Hypothalamus (tissue), 51 donors: Measurements from ENCODE around the gene ZFAND3.
"Not testable (repeated sequence)": the region's sequence is repeated elsewhere in the genome, so short reads cannot be mapped to it uniquely, and the experiment has no call there.

Experiments
- DNase-seq, 51 donors: peaks; one replicate each; lab custom pipeline; 2025; lab: John Stamatoyannopoulos, UW

Gene ZFAND3

GRCh38 chr6:37862430-37862829 is 42.9 kb downstream of the ZFAND3 start:
- DNase-seq = no peak

GRCh38 chr6:37862992-37863391 is 43.5 kb downstream of the ZFAND3 start:
- no peak for DNase-seq

- DNase-seq = no peak
Measured at GRCh38 chr6:37864250-37864649, 44.7 kb downstream of the ZFAND3 start.

- no peak for DNase-seq
Measured at GRCh38 chr6:37865504-37865903, 46.0 kb downstream of the ZFAND3 start.

GRCh38 chr6:37866590-37867507 is 47.3 kb downstream of the ZFAND3 start:
- DNase-seq = no peak

- DNase-seq = no peak
Measured at GRCh38 chr6:37867756-37868446, 48.4 kb downstream of the ZFAND3 start.

GRCh38 chr6:37868447-37868825 is 48.9 kb downstream of the ZFAND3 start:
- no peak for DNase-seq

- DNase-seq = no peak
Measured at GRCh38 chr6:37871616-37872372, 52.3 kb downstream of the ZFAND3 start.

GRCh38 chr6:37872373-37872745 is 52.8 kb downstream of the ZFAND3 start:
- no peak for DNase-seq

- DNase-seq = no peak
Measured at GRCh38 chr6:37874726-37875125, 55.2 kb downstream of the ZFAND3 start.

- no peak for DNase-seq
Measured at GRCh38 chr6:37875561-37876309, 56.2 kb downstream of the ZFAND3 start.

GRCh38 chr6:37876843-37877242 is 57.3 kb downstream of the ZFAND3 start:
- DNase-seq = no peak

GRCh38 chr6:37877373-37878149 is 58.0 kb downstream of the ZFAND3 start:
- no peak for DNase-seq

- DNase-seq = no peak
Measured at GRCh38 chr6:37878150-37878710, 58.7 kb downstream of the ZFAND3 start.

GRCh38 chr6:37880602-37881001 is 61.1 kb downstream of the ZFAND3 start:
- not testable (repeated sequence) for DNase-seq

GRCh38 chr6:37882292-37882691 is 62.8 kb downstream of the ZFAND3 start:
- DNase-seq = no peak

GRCh38 chr6:37882724-37883413 is 63.3 kb downstream of the ZFAND3 start:
- no peak for DNase-seq

- no peak for DNase-seq
Measured at GRCh38 chr6:37884548-37884947, 65.0 kb downstream of the ZFAND3 start.

- DNase-seq = no peak
Measured at GRCh38 chr6:37889051-37889450, 69.5 kb downstream of the ZFAND3 start.
